ENCODE measurements around the gene EPM2AIP1. TPM values are rescaled to one million over a fixed set of nuclear protein-coding genes. Genes with fewer than 3 reads are reported as not detected.

The EPM2AIP1 gene
- total and polyA plus RNA-seq, 9 of the 15 experiments (the other 6 are each of a cell fraction or from before 2014, with no cell fraction given), result 6.7 to 44.8 (median 25.2) TPM

DNA sequence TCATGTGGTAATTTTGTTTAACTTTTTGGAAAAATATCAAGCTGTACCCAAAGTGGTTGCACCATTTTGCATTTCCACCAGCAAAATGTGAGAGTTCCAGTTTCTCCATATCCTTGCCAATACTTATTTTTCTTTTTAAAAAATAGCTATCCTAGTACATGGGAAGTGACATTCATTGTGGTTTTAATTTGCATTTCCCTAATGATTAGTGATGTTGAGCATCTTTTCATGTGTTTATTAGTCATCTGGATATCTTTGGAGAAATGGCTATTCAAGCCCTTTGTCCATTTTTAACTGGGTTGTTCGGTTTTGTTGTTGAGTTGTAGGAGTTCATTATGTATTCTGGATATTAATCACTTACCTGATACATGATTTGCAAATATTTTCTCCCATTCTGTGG lies 28.6 kb downstream of the EPM2AIP1 start:
- H2AFZ ChIP-seq (ENCODE audit: low read depth, low read length), result no peak overlapping the region
- no peaks in the 10 kb centered on the region for H3K9me1 ChIP-seq (ENCODE audit: control insufficient read depth, insufficient read depth, low read length)
- FAIRE-seq (no peak), ATAC-seq (no peak), DNase-seq (ENCODE audit: extremely low read depth in 1 of 4, low spot score in 3 of 4) (no peak)
- H3K9ac ChIP-seq (ENCODE audit: insufficient read depth in 1 of 2, low read depth in 2 of 2, low read length in 2 of 2), result no peak overlapping the region
- H3K4me2 ChIP-seq (ENCODE audit: insufficient read depth, low read length), result no peak overlapping the region
- in situ Hi-C loops (cut with MboI) (no loop called here), intact Hi-C loops (cut with micrococcal nuclease) (no loop called here)
- no peak overlapping the region for H3K27ac ChIP-seq (ENCODE audit: extremely low read depth, low read depth, low read length)
- H3K36me3 ChIP-seq (ENCODE audit: control insufficient read depth, insufficient read depth, low read length), result no peaks in the 10 kb centered on the region
- peaks cover 10 to 12% of the 10 kb centered on the region in 2 experiments; a peak in 4 of 5 replicates for H3K4me1 ChIP-seq (replicated peaks in 1 of 2; ENCODE audit: control insufficient read depth in 2 of 2, insufficient read depth in 2 of 2, low read length in 2 of 2)
- TF ChIP-seq SP1 (CRISPR knock-in tag; IDR thresholded peaks at IDR 0.05), result no peak
- no peak for TF ChIP-seq ZNF408 (CRISPR knock-in tag; IDR thresholded peaks at IDR 0.05; ENCODE audit: low read depth)
- TF ChIP-seq NELFE (IDR thresholded peaks at IDR 0.05; ENCODE audit: insufficient read depth, insufficient read length), result no peak
- no peak for TF ChIP-seq CBX8 (IDR thresholded peaks at IDR 0.05; ENCODE audit: borderline replicate concordance, extremely low read depth, low read depth, low read length, poor library complexity, severe bottlenecking)
- TF ChIP-seq, protein P1, sequence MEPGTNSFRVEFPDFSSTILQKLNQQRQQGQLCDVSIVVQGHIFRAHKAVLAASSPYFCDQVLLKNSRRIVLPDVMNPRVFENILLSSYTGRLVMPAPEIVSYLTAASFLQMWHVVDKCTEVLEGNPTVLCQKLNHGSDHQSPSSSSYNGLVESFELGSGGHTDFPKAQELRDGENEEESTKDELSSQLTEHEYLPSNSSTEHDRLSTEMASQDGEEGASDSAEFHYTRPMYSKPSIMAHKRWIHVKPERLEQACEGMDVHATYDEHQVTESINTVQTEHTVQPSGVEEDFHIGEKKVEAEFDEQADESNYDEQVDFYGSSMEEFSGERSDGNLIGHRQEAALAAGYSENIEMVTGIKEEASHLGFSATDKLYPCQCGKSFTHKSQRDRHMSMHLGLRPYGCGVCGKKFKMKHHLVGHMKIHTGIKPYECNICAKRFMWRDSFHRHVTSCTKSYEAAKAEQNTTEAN (CRISPR knock-in tag; IDR thresholded peaks at IDR 0.05), result no peak
- TF ChIP-seq ZNF583 (CRISPR knock-in tag; IDR thresholded peaks at IDR 0.05), result no peak
- no peak for TF ChIP-seq KDM2B (CRISPR knock-in tag; IDR thresholded peaks at IDR 0.05)
- no peak for TF ChIP-seq SREBF1 (IDR thresholded peaks at IDR 0.05; ENCODE audit: borderline replicate concordance, low read depth, low read length)
- TF ChIP-seq ZBTB11 (CRISPR knock-in tag; IDR thresholded peaks at IDR 0.05), result no peak
- TF ChIP-seq, protein P2, sequence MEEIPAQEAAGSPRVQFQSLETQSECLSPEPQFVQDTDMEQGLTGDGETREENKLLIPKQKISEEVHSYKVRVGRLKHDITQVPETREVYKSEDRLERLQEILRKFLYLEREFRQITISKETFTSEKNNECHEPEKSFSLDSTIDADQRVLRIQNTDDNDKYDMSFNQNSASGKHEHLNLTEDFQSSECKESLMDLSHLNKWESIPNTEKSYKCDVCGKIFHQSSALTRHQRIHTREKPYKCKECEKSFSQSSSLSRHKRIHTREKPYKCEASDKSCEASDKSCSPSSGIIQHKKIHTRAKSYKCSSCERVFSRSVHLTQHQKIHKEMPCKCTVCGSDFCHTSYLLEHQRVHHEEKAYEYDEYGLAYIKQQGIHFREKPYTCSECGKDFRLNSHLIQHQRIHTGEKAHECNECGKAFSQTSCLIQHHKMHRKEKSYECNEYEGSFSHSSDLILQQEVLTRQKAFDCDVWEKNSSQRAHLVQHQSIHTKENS (CRISPR knock-in tag; IDR thresholded peaks at IDR 0.05), result no peak
- no peak for TF ChIP-seq RBM15 (IDR thresholded peaks at IDR 0.05; ENCODE audit: insufficient read depth, low read length)
- no peak for TF ChIP-seq EZH2 (IDR thresholded peaks at IDR 0.05; ENCODE audit: borderline replicate concordance, low read depth, low read length)
- no peak for TF ChIP-seq ZNF212 (CRISPR knock-in tag; IDR thresholded peaks at IDR 0.05)
- H3K79me2 ChIP-seq (ENCODE audit: control insufficient read depth, insufficient read depth, low read length), result no peaks in the 10 kb centered on the region
- ChIA-PET CTCF (ENCODE audit: low intra/inter-chr PET ratio) (interaction anchor here (0.6 kb wide), 1 partner anchor 34 kb away, joined by 3 read pairs; no protein-coding TSS in a partner anchor), POLR2A (no interaction called here)
- BruUV-seq (replicated peaks), result no TSS peak
- no peaks in the 10 kb centered on the region for H4K20me1 ChIP-seq (replicated peaks; ENCODE audit: control insufficient read depth, insufficient read depth, low read length)
- no peaks in the 10 kb centered on the region for H3K9me3 ChIP-seq (replicated peaks; ENCODE audit: control insufficient read depth, insufficient read depth, low read depth, low read length)
- H3K4me3 ChIP-seq, result no peak overlapping the region
- no peaks in the 10 kb centered on the region for H3K27me3 ChIP-seq (ENCODE audit: control insufficient read depth in 2 of 2, insufficient read depth in 2 of 2, low read length in 2 of 2)
- WGBS (ENCODE audit: insufficient coverage, low coverage, missing lambda C conversion rate), result 12% methylated on average over 1 of the region's 1 CpG
